KMS-11 (cell line): Measurements from ENCODE around the gene ST7.

ENCODE experiments used
- H2AFZ ChIP-seq: fragments of 200-600 bp; sonication (generic); 2 replicates; pipeline ENCODE4 v1.6.1; 2016; ENCODE audit warnings: antibody characterized with exemption, mixed run types, low read depth
- H3K27ac ChIP-seq: fragments of 200-600 bp; sonication (generic); 2 replicates; pipeline ENCODE4 v1.6.1; 2016; ENCODE audit warnings: mild to moderate bottlenecking, mixed run types
- H3K27me3 ChIP-seq: fragments of 200-600 bp; sonication (generic); 2 replicates; pipeline ENCODE4 v1.6.1; 2017; ENCODE audit warnings: mild to moderate bottlenecking, low read depth, mixed run types, moderate library complexity; ENCODE audit not compliant: insufficient read depth
- H3K36me3 ChIP-seq: fragments of 200-600 bp; sonication (generic); 2 replicates; pipeline ENCODE4 v1.6.1; 2017; ENCODE audit warnings: mild to moderate bottlenecking, mixed run types; ENCODE audit not compliant: insufficient read depth
- H3K4me1 ChIP-seq: fragments of 200-600 bp; sonication (generic); 2 replicates; pipeline ENCODE4 v1.6.1; 2016; ENCODE audit warnings: mild to moderate bottlenecking, low read depth, mixed run types; ENCODE audit not compliant: poor library complexity, severe bottlenecking
- H3K4me2 ChIP-seq: fragments of 200-600 bp; sonication (generic); 2 replicates; pipeline ENCODE4 v1.7.0; 2016; ENCODE audit warnings: mild to moderate bottlenecking, mixed run types
- H3K4me3 ChIP-seq: fragments of 200-600 bp; sonication (generic); IDR thresholded peaks from 2 replicates; pipeline ENCODE4 v1.6.1; 2017; ENCODE audit warnings: low read depth, low read length, mixed read lengths; ENCODE audit not compliant: insufficient read depth
- H3K79me2 ChIP-seq: fragments of 200-600 bp; sonication (generic); 2 replicates; pipeline ENCODE4 v1.6.1; 2016; ENCODE audit warnings: low read depth, mixed run types; ENCODE audit not compliant: insufficient read depth
- H3K9ac ChIP-seq: fragments of 200-600 bp; sonication (generic); 2 replicates; pipeline ENCODE4 v1.6.1; 2016; ENCODE audit warnings: mild to moderate bottlenecking, mixed run types
- H4K20me1 ChIP-seq: fragments of 200-600 bp; sonication (generic); 2 replicates; pipeline ENCODE4 v1.6.1; 2016; ENCODE audit warnings: mild to moderate bottlenecking, mixed run types; ENCODE audit not compliant: insufficient read depth
- CTCF ChIP-seq: fragments of 200-600 bp; sonication (generic); conservative IDR thresholded peaks from 2 replicates; pipeline ENCODE4 v1.6.1; 2017; ENCODE audit warnings: low read depth, mild to moderate bottlenecking, antibody characterized with exemption, low read length, moderate library complexity, mixed read lengths

Gene ST7

DNA sequence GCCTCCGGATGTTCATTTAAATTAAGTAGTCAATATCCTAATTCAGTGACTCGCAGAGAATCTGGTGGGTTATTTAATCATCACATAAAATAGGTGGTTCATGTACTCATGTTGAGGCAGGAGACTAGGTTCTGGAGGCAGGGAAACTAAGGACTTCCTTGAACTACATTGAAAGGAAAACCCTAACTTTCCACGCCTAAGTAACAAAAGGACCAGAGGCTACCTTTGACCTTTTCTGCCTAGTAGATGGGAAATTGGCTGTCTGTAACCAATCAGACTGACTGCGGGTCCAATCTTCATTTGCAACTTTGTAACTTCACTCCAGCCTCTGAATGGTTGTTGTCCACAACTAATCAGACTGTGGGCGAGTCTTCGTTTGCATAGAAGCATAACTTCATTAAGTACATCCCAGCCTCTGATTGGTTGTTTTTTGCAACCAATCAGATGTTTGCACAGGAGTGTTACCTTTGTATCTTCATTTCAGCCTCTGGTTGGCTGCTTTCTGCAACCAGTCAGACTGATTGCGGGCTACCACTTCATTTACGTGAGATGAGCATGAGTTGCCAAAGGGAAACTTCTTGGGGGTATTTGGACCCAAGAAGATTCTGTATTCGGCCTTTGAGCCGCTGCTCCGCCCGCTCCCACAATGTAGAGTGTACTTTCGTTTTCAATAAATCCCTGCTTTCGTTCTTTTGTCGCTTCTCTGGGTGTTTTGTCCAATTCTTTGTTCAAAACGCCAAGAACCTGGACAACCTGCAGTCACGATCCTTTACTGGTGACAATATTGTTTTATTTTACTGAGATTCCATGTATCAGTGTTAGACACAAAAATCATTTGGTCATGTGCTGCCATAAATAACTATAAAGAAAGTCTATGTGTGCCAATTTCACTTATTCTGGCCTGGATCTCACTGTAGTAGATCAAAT lies 1.7 kb upstream of the ST7 start:
- no peak overlapping the region for H2AFZ ChIP-seq

GRCh38 chr7:116952635-116953371 lies 498 bp upstream of the ST7 start:
- TF ChIP-seq CTCF, result 0 out of 2 replicates have a peak, but pooled peaks have one; percentile 20
- H3K4me1 ChIP-seq, result peaks cover 41% of the 10 kb centered on the region
- H4K20me1 ChIP-seq, result no peaks in the 10 kb centered on the region
- H3K27me3 ChIP-seq, result no peaks in the 10 kb centered on the region
- H3K9ac ChIP-seq, result peak overlapping the region; percentile 92
- H2AFZ ChIP-seq, result peak overlapping the region; percentile 100
- H3K79me2 ChIP-seq, result peaks cover 5% of the 10 kb centered on the region; the same call in 1 of the 2 replicates
- H3K4me2 ChIP-seq, result peak overlapping the region; percentile 96
- H3K27ac ChIP-seq, result peak overlapping the region; percentile 89
- no peaks in the 10 kb centered on the region for H3K36me3 ChIP-seq
- H3K4me3 ChIP-seq, result peak overlapping the region; percentile 44

More for the DNA sequence above, 1.7 kb upstream of the ST7 start:
- no peaks in the 10 kb centered on the region for H3K36me3 ChIP-seq
- no peak overlapping the region; the same call in 1 of the 2 replicates for H3K9ac ChIP-seq
- peak overlapping the region; percentile 96 for H3K4me2 ChIP-seq
- H3K27ac ChIP-seq, result 0 out of 2 replicates have a peak overlapping the region, but pooled peaks have one; percentile 1
- H4K20me1 ChIP-seq, result no peaks in the 10 kb centered on the region
- peaks cover 36% of the 10 kb centered on the region for H3K4me1 ChIP-seq
- no peak for TF ChIP-seq CTCF
- peaks cover 5% of the 10 kb centered on the region; the same call in 1 of the 2 replicates for H3K79me2 ChIP-seq
- H3K27me3 ChIP-seq, result no peaks in the 10 kb centered on the region
- no peak overlapping the region for H3K4me3 ChIP-seq

DNA sequence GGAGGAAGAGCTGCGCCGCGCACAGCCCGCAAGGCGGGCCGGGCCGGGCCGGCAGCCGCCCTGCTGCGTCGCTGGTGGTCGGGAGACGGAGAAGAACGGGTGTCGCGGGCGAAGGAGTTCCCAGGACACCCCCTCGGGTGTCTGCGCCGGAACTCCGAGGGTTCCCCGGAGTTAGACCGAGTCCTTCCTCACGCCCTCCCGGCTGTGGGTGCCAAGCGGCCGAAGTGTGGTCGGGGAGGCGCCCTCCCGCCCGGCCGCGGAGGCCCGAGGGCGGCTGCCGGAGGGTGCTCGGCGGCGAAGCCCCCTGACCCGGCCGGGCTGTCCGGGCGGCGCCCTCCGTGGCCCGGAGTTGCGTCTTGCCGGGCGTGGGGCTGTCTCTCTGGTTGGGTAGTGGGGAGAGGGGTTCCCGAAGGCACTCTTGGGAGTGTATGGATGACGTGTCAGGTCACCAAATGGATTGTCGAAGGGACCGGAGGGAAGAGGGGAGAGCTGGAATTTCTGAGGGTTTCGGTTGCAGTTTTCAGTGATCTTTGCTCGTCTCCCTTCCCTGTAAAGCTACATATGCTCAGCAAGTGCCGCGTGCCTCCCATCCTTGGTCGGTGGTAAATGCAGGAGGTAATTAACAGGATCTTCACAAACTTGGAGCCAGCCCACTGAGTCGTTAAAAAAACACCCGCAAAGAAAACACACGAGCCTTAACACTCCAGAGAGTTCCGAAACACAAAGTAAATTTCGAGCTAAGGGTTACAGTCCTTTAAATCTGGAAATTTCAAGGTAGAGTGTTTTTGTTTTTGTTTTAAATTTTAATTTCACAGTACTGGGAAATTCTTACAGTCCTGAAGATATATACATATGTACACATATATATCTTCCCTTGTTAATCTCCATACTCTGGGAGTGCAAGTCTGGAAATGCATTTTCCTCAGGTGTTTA lies 871 bp downstream of the ST7 start:
- Histone ChIP-seq H3K27ac (peak overlapping the region; percentile 89), H2AFZ (peak overlapping the region; percentile 87), H3K79me2 (peaks cover 5% of the 10 kb centered on the region; the same call in 1 of the 2 replicates), H3K4me1 (peaks cover 49% of the 10 kb centered on the region), H3K36me3 (no peaks in the 10 kb centered on the region), H3K4me2 (peak overlapping the region; percentile 67), H3K4me3 (no peak overlapping the region), H4K20me1 (no peaks in the 10 kb centered on the region), H3K27me3 (no peaks in the 10 kb centered on the region), H3K9ac (peak overlapping the region; percentile 92)
- no peak for TF ChIP-seq CTCF

DNA sequence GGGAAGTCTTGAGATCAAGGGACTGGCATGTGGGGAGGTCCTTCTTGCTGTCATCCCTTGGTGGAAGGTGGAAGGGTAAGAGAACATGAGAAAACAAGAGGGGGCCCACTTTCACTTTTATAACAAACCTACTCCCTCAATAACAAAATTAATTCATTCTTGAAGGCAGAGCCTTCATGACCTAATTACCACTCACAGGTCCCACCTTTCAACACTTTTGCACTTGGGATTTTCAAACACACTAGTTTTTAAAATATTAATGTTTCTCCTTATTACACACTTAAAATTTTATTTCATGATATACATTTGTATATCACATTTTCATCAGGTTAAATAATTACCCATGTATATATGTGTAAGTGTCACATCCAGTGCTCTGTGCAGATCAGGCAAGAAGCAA lies 2.0 kb downstream of the ST7 start:
- no peaks in the 10 kb centered on the region for H3K36me3 ChIP-seq
- no peak overlapping the region for H3K9ac ChIP-seq
- H2AFZ ChIP-seq, result no peak overlapping the region
- peaks cover 49% of the 10 kb centered on the region for H3K4me1 ChIP-seq
- H3K79me2 ChIP-seq, result peaks cover 5% of the 10 kb centered on the region; the same call in 1 of the 2 replicates
- TF ChIP-seq CTCF, result no peak
- H3K27ac ChIP-seq, result peak overlapping the region; percentile 11; the same call in 1 of the 2 replicates
- H3K4me3 ChIP-seq, result no peak overlapping the region
- H3K4me2 ChIP-seq, result peak overlapping the region; percentile 67
- no peaks in the 10 kb centered on the region for H3K27me3 ChIP-seq
- no peaks in the 10 kb centered on the region for H4K20me1 ChIP-seq
